Measurements from ENCODE around the gene CXCL12.

The CXCL12 gene

DNA sequence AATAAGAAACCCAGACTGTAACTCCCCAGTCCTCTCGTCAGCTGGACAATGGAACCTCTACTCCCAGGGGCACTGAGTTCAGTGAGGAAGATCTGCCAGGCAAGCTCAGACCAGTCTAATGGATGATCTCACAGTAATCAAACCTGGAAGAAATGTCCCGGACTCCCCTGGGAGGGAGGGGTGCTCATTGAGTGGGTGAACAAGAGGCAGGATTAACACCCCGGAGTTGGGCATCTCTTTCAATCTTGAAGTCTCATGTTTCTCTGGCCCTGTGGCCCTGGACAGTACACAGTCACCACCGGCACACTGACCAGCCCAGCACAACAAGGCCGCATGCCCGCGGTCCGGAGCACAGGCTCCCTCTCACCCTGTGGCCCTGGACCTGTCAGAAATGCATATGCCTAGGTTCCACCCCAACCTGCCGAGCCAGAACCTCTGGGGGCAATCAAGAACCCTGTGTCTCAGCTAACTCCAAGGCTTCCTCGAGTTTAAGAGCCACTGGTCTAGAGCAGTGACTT, 27.8 kb downstream of the CXCL12 start:
- H3K4me3 ChIP-seq (ENCODE audit: low read depth, low read length), result no peak overlapping the region
- TF ChIP-seq, protein P1, sequence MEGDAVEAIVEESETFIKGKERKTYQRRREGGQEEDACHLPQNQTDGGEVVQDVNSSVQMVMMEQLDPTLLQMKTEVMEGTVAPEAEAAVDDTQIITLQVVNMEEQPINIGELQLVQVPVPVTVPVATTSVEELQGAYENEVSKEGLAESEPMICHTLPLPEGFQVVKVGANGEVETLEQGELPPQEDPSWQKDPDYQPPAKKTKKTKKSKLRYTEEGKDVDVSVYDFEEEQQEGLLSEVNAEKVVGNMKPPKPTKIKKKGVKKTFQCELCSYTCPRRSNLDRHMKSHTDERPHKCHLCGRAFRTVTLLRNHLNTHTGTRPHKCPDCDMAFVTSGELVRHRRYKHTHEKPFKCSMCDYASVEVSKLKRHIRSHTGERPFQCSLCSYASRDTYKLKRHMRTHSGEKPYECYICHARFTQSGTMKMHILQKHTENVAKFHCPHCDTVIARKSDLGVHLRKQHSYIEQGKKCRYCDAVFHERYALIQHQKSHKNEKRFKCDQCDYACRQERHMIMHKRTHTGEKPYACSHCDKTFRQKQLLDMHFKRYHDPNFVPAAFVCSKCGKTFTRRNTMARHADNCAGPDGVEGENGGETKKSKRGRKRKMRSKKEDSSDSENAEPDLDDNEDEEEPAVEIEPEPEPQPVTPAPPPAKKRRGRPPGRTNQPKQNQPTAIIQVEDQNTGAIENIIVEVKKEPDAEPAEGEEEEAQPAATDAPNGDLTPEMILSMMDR (IDR thresholded peaks at IDR 0.05; ENCODE audit: insufficient read depth, low read depth, low read length, missing control alignments), result no peak
- no peak for DNase-seq (ENCODE audit: low read depth)

DNA sequence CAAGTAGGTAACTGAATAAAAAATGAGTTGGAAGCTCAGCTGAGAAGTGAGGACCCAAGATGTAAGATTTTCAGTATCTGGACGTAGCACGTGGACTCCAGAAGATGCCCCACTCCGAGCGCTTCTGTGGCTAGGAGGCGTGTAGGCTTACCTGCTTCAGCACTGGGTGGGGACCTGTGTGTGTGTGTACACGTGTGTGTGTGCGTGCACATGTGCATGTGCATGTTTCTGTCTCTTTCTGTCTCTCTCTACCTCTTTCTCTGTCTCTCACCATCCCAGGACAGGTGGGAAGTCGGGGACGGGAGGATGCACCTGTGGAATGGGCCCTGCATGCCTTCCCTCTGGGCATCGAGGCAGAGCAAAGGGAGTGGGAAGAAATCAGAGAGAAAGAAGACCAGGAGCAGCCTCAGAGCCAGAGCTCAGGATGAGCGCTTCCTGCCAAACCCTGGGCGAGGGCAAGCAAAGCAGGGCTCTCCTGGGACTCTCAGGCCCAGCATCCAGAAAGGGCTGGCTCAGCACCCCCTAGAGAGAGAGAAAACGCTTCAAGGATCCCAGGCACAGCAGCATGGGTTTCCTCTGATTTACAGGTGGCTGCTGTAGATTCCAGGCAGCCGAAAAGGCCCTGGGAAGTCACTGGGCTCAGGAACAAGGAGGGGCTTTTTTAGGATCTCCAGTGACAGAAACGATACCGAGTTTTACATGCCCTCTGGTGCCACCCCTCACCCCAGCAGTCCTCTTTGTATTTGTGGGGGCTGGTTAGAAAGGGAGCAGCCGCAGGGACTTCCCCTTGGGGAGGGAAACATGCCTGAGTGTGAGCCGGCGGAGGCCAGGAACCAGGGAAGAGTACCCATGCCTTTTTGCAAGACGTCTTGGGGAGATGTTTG, 28.5 kb downstream of the CXCL12 start:
- no peak for DNase-seq (ENCODE audit: low read depth)
- TF ChIP-seq, protein P1 (IDR thresholded peaks at IDR 0.05; ENCODE audit: insufficient read depth, low read depth, low read length, missing control alignments), result no peak

DNA sequence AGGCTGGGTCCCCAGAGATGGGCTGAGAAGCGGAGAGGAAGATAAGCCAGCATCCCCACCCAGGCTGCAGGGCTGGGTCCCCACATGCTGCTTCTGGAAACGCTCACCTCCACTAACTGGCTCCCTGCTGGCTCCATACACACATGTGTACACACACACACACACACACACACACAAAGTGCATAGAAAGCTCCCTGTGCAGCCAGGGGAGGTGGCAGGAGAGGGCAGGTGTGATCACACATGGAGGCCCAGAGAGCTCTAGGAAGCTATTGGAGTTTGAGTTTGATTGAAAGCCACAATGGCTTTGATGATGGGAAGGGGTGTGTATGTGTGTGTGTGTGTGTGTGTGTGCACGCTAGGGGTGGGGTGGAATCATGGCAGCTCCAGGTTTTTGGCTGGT, 29.3 kb downstream of the CXCL12 start:
- TF ChIP-seq, protein P1 (IDR thresholded peaks at IDR 0.05; ENCODE audit: insufficient read depth, low read depth, low read length, missing control alignments), result no peak
- no peak for DNase-seq (ENCODE audit: low read depth)
- H3K4me3 ChIP-seq (ENCODE audit: low read depth, low read length), result no peak overlapping the region

More for the DNA sequence above, 28.5 kb downstream of the CXCL12 start:
- H3K4me3 ChIP-seq (ENCODE audit: low read depth, low read length), result no peak overlapping the region

DNA sequence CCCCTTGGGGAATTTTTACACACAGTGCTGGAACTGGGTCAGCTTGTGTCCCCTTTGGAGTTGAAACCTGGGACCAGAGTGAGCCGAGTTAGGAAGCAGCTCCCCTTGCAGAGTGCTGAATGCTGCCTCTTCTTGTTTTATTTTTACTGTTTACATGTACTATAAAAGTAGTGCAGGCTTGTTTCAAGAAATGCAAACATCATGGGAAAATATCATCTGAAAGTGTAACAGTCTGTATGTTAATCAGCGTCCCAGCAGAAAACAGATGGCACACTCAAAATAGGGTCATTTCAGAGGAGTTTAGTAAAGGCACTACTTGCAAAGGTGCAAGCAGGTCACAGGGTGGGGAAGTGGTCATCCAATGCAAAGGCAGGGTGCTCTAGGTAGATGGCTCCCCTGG, 30.1 kb downstream of the CXCL12 start:
- DNase-seq (ENCODE audit: low read depth), result no peak
- no peak overlapping the region for H3K4me3 ChIP-seq (ENCODE audit: low read depth, low read length)
- TF ChIP-seq, protein P1 (IDR thresholded peaks at IDR 0.05; ENCODE audit: insufficient read depth, low read depth, low read length, missing control alignments), result no peak

DNA sequence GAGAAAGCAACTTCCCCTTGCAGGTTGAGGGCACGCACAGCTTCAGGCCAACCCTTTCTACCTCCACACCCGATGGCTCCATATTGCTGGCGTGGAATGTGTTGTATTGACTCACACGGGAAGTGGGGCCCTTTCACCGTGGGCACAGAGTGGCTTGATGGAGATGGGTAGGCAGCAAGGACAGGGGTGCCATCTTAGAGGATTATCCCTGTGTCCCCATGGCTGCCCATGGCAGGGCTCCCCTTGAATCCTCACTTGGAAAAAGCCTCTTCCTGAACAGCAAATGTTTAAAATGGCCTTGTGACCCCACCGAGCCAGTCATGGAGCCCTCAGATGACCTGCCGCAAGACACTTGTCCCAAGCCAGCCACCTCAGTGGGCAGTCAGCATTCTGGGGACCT, 31.2 kb downstream of the CXCL12 start:
- TF ChIP-seq, protein P1 (IDR thresholded peaks at IDR 0.05; ENCODE audit: insufficient read depth, low read depth, low read length, missing control alignments), result no peak
- no peak overlapping the region for H3K4me3 ChIP-seq (ENCODE audit: low read depth, low read length)
- no peak for DNase-seq (ENCODE audit: low read depth)

DNA sequence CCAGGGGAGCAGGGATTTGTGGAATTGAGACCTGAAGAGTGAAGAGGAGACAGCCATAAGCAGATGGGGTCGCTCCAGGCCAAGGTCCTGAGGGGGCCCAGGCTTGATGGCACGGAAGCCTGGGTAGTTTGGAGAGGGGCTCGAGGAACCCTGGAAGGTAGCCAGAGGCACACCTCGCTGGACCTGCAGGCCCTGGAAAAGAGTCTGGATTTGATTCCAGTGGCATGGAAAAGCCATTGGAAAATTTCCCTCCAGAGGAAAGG, 31.8 kb downstream of the CXCL12 start:
- TF ChIP-seq, protein P1 (IDR thresholded peaks at IDR 0.05; ENCODE audit: insufficient read depth, low read depth, low read length, missing control alignments), result no peak
- no peak for DNase-seq (ENCODE audit: low read depth)
- no peak overlapping the region for H3K4me3 ChIP-seq (ENCODE audit: low read depth, low read length)
